Mesenchymal stem cell (in vitro differentiated cells and primary cell): Measurements from ENCODE around the gene RIPPLY1.

Source experiments
- DNase-seq: peaks from one replicate; pipeline ENCODE4 v3.0.0-alpha.2; 2013
- H2AFZ ChIP-seq: one replicate; pipeline ENCODE4 v1.6.1; 2013; ENCODE audit warnings: low read depth, mild to moderate bottlenecking, control low read depth, inconsistent platforms, low read length, moderate library complexity
- H2AK5ac ChIP-seq: 2 replicates; pipeline ENCODE4 v1.6.1; 2013; ENCODE audit warnings: low read length, moderate library complexity, mild to moderate bottlenecking, inconsistent platforms; ENCODE audit not compliant: severe bottlenecking
- H2BK120ac ChIP-seq: one replicate; pipeline ENCODE4 v1.6.1; 2013; ENCODE audit warnings: low read depth, mild to moderate bottlenecking, inconsistent platforms, low read length, moderate library complexity
- H2BK12ac ChIP-seq, 2 experiments: one replicate each; pipeline ENCODE4 v1.6.1; 2013; ENCODE audit warnings: inconsistent platforms in 2 of 2, low read length in 2 of 2, mild to moderate bottlenecking in 2 of 2, moderate library complexity in 2 of 2, control low read depth in 1 of 2
- H2BK15ac ChIP-seq: one replicate; pipeline ENCODE4 v1.6.1; 2013; ENCODE audit warnings: mild to moderate bottlenecking, low read depth, inconsistent platforms; ENCODE audit not compliant: poor library complexity, severe bottlenecking
- H2BK5ac ChIP-seq: 2 replicates; pipeline ENCODE4 v1.6.1; 2013; ENCODE audit warnings: low read depth, mild to moderate bottlenecking, low read length, control low read depth, inconsistent platforms; ENCODE audit not compliant: poor library complexity, severe bottlenecking
- H3K14ac ChIP-seq, 2 experiments: one replicate each; pipeline ENCODE4 v1.6.1; 2013; ENCODE audit warnings: inconsistent platforms in 2 of 2, low read length in 2 of 2, control low read depth in 1 of 2, mild to moderate bottlenecking in 1 of 2, moderate library complexity in 1 of 2
- H3K18ac ChIP-seq, 2 experiments: one replicate each; pipeline ENCODE4 v1.6.1; 2013; ENCODE audit warnings: inconsistent platforms in 2 of 2, low read length in 2 of 2, control low read depth in 1 of 2, low read depth in 1 of 2, mild to moderate bottlenecking in 1 of 2
- H3K23ac ChIP-seq, 2 experiments: one replicate each; pipeline ENCODE4 v1.6.1; 2013; ENCODE audit warnings: inconsistent platforms in 2 of 2, low read length in 2 of 2, mild to moderate bottlenecking in 2 of 2, moderate library complexity in 2 of 2, control low read depth in 1 of 2
- H3K27ac ChIP-seq: 2 replicates; pipeline ENCODE4 v1.5.1; 2013; ENCODE audit warnings: mild to moderate bottlenecking, moderate library complexity, low read length, control low read depth, inconsistent platforms; ENCODE audit not compliant: poor library complexity, severe bottlenecking
- H3K27me3 ChIP-seq, 2 experiments: 2 replicates each; pipeline versions ENCODE4 v1.6.1 to v1.7.0; 2013; ENCODE audit warnings: low read length in 2 of 2, mild to moderate bottlenecking in 2 of 2, moderate library complexity in 2 of 2, control low read depth in 1 of 2, inconsistent platforms in 1 of 2; ENCODE audit not compliant: control insufficient read depth in 1 of 2, insufficient read depth in 1 of 2
- H3K36me3 ChIP-seq, 2 experiments: 2 replicates each; pipeline versions ENCODE4 v1.6.1 to v1.7.0; 2013; ENCODE audit warnings: low read length in 2 of 2, control low read depth in 1 of 2, inconsistent platforms in 1 of 2, low read depth in 1 of 2, mild to moderate bottlenecking in 1 of 2; ENCODE audit not compliant: insufficient read depth in 2 of 2, control insufficient read depth in 1 of 2
- H3K4ac ChIP-seq, 2 experiments: one replicate each; pipeline ENCODE4 v1.6.1; 2013; ENCODE audit warnings: inconsistent platforms in 2 of 2, low read length in 2 of 2, mild to moderate bottlenecking in 2 of 2, moderate library complexity in 2 of 2, control low read depth in 1 of 2, low read depth in 1 of 2
- H3K4me1 ChIP-seq: 2 replicates; pipeline ENCODE4 v1.6.1; 2013; ENCODE audit warnings: low read depth, low read length, control low read depth; ENCODE audit not compliant: control insufficient read depth, insufficient read depth
- H3K4me2 ChIP-seq: 2 replicates; pipeline ENCODE4 v1.6.1; 2013; ENCODE audit warnings: low read length, mild to moderate bottlenecking, inconsistent platforms; ENCODE audit not compliant: poor library complexity, severe bottlenecking
- H3K4me3 ChIP-seq, 2 experiments: 2 replicates each; pipeline versions ENCODE4 v1.5.1 to v1.7.0; 2013; ENCODE audit warnings: low read length in 2 of 2, mild to moderate bottlenecking in 2 of 2, control low read depth in 1 of 2, low read depth in 1 of 2; ENCODE audit not compliant: insufficient read depth in 1 of 2
- H3K79me1 ChIP-seq: replicated peaks from 2 replicates; pipeline ENCODE4 v1.6.1; 2013; ENCODE audit warnings: mild to moderate bottlenecking, control low read depth, low read length, inconsistent platforms; ENCODE audit not compliant: poor library complexity, severe bottlenecking
- H3K9ac ChIP-seq: 2 replicates; pipeline ENCODE4 v1.7.0; 2013; ENCODE audit warnings: mild to moderate bottlenecking, low read length, moderate library complexity
- H3K9me3 ChIP-seq: 2 replicates; pipeline ENCODE4 v1.7.0; 2013; ENCODE audit warnings: mild to moderate bottlenecking, low read length; ENCODE audit not compliant: control insufficient read depth
- H4K8ac ChIP-seq: one replicate; pipeline ENCODE4 v1.6.1; 2013; ENCODE audit warnings: inconsistent platforms, mild to moderate bottlenecking, low read length, moderate library complexity
- H4K91ac ChIP-seq: one replicate; pipeline ENCODE4 v1.6.1; 2013; ENCODE audit warnings: mild to moderate bottlenecking, low read length, inconsistent platforms
- WGBS: methylation state at CpG from one replicate; pipeline ENCODE4 v1.1.7; 2013; ENCODE audit warnings: mixed read lengths; 5-methylcytosine and 5-hydroxymethylcytosine counted together

RIPPLY1 gene

DNA sequence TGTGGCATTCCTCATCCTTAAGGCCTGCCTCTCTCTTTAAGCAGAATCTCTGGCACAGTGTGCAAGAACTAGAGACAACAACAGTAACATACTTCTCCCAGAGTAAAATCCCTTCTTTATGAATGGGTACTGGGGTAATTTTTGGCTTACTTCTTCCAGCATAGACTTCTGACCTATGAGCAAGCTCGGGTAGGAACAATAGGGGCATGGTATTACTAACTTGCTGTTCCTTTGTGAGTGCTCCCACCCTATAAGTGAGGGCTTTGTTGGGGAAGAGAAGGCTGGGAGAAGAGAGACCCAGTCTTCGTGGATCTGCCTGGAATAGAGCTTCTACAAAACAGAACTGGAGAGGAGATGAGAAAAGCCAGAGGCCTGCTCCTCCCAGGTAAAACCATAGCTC is 47.2 kb upstream of the RIPPLY1 start:
- H2BK15ac ChIP-seq, result no peak overlapping the region
- no peak overlapping the region for H3K9ac ChIP-seq
- no peak overlapping the region for H3K18ac ChIP-seq
- no peak overlapping the region for H2AK5ac ChIP-seq
- no peak overlapping the region for H3K4ac ChIP-seq
- peaks cover 0 to 24% of the 10 kb centered on the region in 2 experiments for H3K27me3 ChIP-seq
- H3K4me3 ChIP-seq, result no peak overlapping the region
- H4K91ac ChIP-seq, result no peak overlapping the region
- no peaks in the 10 kb centered on the region for H3K9me3 ChIP-seq
- H2BK5ac ChIP-seq, result no peak overlapping the region
- H2AFZ ChIP-seq, result no peak overlapping the region
- H3K79me1 ChIP-seq, result peaks cover 4% of the 10 kb centered on the region
- no peak overlapping the region for H3K27ac ChIP-seq
- H2BK120ac ChIP-seq, result no peak overlapping the region
- peaks cover 0 to 13% of the 10 kb centered on the region in 2 experiments for H3K36me3 ChIP-seq
- WGBS, result 49% methylated on average over 2 of the region's 2 CpGs
- no peak for DNase-seq
- H3K14ac ChIP-seq, result no peak overlapping the region
- H3K4me1 ChIP-seq, result peaks cover 2% of the 10 kb centered on the region
- H4K8ac ChIP-seq, result no peak overlapping the region
- H2BK12ac ChIP-seq, result no peak overlapping the region
- H3K23ac ChIP-seq, result no peak overlapping the region
- H3K4me2 ChIP-seq, result no peak overlapping the region

GRCh38 chrX:106949366-106949765 is 46.2 kb upstream of the RIPPLY1 start:
- Histone ChIP-seq H3K36me3 (peaks cover 0 to 11% of the 10 kb centered on the region in 2 experiments), H3K27me3 (peaks cover 0 to 19% of the 10 kb centered on the region in 2 experiments), H2AFZ (no peak overlapping the region), H3K4me2 (no peak overlapping the region), H2AK5ac (no peak overlapping the region), H3K27ac (no peak overlapping the region), H2BK5ac (no peak overlapping the region), H3K79me1 (peaks cover 4% of the 10 kb centered on the region), H4K8ac (no peak overlapping the region), H2BK15ac (no peak overlapping the region), H3K9ac (no peak overlapping the region), H2BK12ac (no peak overlapping the region), H3K14ac (no peak overlapping the region), H4K91ac (no peak overlapping the region), H3K23ac (no peak overlapping the region), H2BK120ac (no peak overlapping the region), H3K4ac (no peak overlapping the region), H3K9me3 (no peaks in the 10 kb centered on the region), H3K4me3 (no peak overlapping the region), H3K18ac (no peak overlapping the region), H3K4me1 (no peaks in the 10 kb centered on the region)
- WGBS, result no CpG with 5 or more reads among the region's 1 CpG
- DNase-seq, result no peak

DNA sequence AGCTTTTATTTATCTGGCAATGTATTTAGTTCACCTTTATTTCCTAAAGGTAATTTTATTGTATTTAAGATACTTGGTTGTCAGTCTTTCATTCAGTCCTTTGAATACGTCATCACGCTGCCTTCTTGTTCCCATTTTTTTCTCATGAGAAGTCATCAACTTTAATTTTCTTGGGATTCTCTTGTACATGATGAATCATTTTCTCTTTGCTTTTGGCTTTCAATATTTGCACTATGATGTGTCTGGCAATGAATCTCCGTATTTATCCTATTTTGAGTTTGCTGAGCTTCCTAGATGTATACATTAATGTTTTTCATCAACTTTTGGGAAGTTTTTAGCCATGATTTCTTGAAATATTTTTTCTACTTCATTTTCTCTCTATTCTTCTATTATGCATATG is 45.5 kb upstream of the RIPPLY1 start:
- no peak for DNase-seq
- H3K18ac ChIP-seq, result no peak overlapping the region
- H3K9ac ChIP-seq, result no peak overlapping the region
- no peak overlapping the region for H2AK5ac ChIP-seq
- no peak overlapping the region for H2BK15ac ChIP-seq
- H3K23ac ChIP-seq, result no peak overlapping the region
- H3K4me3 ChIP-seq, result no peak overlapping the region
- no peak overlapping the region for H2BK12ac ChIP-seq
- H3K79me1 ChIP-seq, result peaks cover 4% of the 10 kb centered on the region
- no CpG with 5 or more reads among the region's 3 CpGs for whole genome bisulfite sequencing
- no peak overlapping the region for H3K4me2 ChIP-seq
- peaks cover 0 to 18% of the 10 kb centered on the region in 2 experiments for H3K27me3 ChIP-seq
- no peak overlapping the region for H3K14ac ChIP-seq
- peaks cover 0 to 11% of the 10 kb centered on the region in 2 experiments for H3K36me3 ChIP-seq
- no peak overlapping the region for H2BK120ac ChIP-seq
- no peak overlapping the region for H3K4ac ChIP-seq
- no peak overlapping the region for H2BK5ac ChIP-seq
- H3K4me1 ChIP-seq, result no peaks in the 10 kb centered on the region
- H4K91ac ChIP-seq, result no peak overlapping the region
- H4K8ac ChIP-seq, result no peak overlapping the region
- H3K9me3 ChIP-seq, result no peaks in the 10 kb centered on the region
- H2AFZ ChIP-seq, result no peak overlapping the region
- no peak overlapping the region for H3K27ac ChIP-seq

DNA sequence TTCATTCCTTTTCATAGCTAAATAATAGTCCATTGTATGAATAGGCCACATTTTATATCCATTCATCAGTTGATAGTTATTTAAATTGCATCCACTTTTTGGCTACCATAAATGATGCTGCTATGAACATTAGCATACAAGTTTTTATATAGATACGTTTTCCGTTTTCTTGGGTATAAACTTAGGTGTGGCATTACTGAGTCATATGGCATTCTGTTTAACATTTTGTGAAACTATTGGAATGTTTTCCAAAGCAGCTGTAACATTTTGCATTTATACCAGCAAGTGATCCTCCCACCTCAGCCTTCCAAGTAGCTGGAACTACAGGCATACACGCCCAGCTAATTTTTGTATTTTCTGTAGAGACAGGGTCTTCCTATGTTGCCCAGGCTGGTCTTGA is 43.3 kb upstream of the RIPPLY1 start:
- Histone ChIP-seq H3K79me1 (peaks cover 4% of the 10 kb centered on the region), H3K4me1 (no peaks in the 10 kb centered on the region), H4K91ac (no peak overlapping the region), H3K9me3 (no peaks in the 10 kb centered on the region), H3K4me2 (no peak overlapping the region), H2BK12ac (no peak overlapping the region), H3K4ac (no peak overlapping the region), H3K23ac (no peak overlapping the region), H3K9ac (no peak overlapping the region), H3K36me3 (peaks cover 6 to 23% of the 10 kb centered on the region in 2 experiments), H3K27ac (no peak overlapping the region), H3K18ac (no peak overlapping the region), H2AFZ (no peak overlapping the region), H3K4me3 (no peak overlapping the region), H2AK5ac (no peak overlapping the region), H2BK15ac (no peak overlapping the region), H3K14ac (no peak overlapping the region), H2BK5ac (no peak overlapping the region), H4K8ac (no peak overlapping the region), H3K27me3 (peaks cover 0 to 24% of the 10 kb centered on the region in 2 experiments), H2BK120ac (no peak overlapping the region)
- WGBS, result 100% methylated on average over 1 of the region's 3 CpGs
- DNase-seq, result no peak
